Uterus (tissue), 2 donors: ENCODE measurements around the gene SLC50A1.

Source experiments
- POLR2A ChIP-seq, 2 donors: fragments of 450-650 bp; IDR thresholded peaks; one replicate each; pipeline ENCODE4 v1.6.1; 2016; ENCODE audit warnings: antibody characterized with exemption in 2 of 2, mild to moderate bottlenecking in 1 of 2, moderate library complexity in 1 of 2
- TF ChIP-seq, protein P1 (sequence below), 4 experiments: fragments of 200-600 bp in 2 of 4; fragments of 450-650 bp in 2 of 4; sonication (generic) in 2 of 4; IDR thresholded peaks; one replicate each; pipeline ENCODE4 v1.5.1; 2016 to 2019; ENCODE audit warnings: antibody characterized with exemption in 4 of 4, mild to moderate bottlenecking in 2 of 4, moderate library complexity in 1 of 4

DNA sequence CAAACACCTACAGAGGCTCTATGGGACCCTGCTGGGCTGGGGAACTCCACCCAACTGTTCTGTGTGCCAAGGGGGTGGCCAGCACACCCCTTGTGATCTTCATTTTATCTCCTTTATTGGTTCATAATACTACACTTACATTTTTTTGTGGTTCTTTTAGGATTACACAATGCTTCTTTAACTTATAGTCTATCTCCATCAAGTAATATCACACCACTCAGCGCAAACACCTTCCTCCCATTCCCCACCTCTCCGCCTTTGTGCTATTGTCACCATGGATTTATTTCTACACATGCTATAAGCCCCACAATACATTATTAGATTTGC is 41.1 kb upstream of the SLC50A1 start:
- TF ChIP-seq, protein P1, sequence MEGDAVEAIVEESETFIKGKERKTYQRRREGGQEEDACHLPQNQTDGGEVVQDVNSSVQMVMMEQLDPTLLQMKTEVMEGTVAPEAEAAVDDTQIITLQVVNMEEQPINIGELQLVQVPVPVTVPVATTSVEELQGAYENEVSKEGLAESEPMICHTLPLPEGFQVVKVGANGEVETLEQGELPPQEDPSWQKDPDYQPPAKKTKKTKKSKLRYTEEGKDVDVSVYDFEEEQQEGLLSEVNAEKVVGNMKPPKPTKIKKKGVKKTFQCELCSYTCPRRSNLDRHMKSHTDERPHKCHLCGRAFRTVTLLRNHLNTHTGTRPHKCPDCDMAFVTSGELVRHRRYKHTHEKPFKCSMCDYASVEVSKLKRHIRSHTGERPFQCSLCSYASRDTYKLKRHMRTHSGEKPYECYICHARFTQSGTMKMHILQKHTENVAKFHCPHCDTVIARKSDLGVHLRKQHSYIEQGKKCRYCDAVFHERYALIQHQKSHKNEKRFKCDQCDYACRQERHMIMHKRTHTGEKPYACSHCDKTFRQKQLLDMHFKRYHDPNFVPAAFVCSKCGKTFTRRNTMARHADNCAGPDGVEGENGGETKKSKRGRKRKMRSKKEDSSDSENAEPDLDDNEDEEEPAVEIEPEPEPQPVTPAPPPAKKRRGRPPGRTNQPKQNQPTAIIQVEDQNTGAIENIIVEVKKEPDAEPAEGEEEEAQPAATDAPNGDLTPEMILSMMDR (IDR thresholded peaks at IDR 0.05) = no peak
- no peak for TF ChIP-seq POLR2A (IDR thresholded peaks at IDR 0.05)
